Glutamatergic neuron (in vitro differentiated cells): ENCODE data around the gene DNAAF8. TPM values are rescaled to one million over a fixed set of nuclear protein-coding genes. Genes with fewer than 3 reads are reported as not detected.

Experiments used
- DNase-seq: peaks from one replicate; pipeline ENCODE4 v3.0.0; 2022
- H3K27ac Mint-ChIP-seq: one replicate; pipeline ENCODE4 v1.8.0; 2020; ENCODE audit warnings: mild to moderate bottlenecking, mixed read lengths, inconsistent platforms; ENCODE audit not compliant: unreplicated experiment
- H3K27me3 Mint-ChIP-seq: one replicate; pipeline ENCODE4 v1.8.0; 2020; ENCODE audit warnings: mild to moderate bottlenecking, moderate library complexity, mixed read lengths, inconsistent platforms; ENCODE audit not compliant: unreplicated experiment
- H3K36me3 Mint-ChIP-seq: one replicate; pipeline ENCODE4 v1.8.0; 2020; ENCODE audit warnings: mild to moderate bottlenecking, mixed read lengths, inconsistent platforms; ENCODE audit not compliant: unreplicated experiment
- H3K4me1 Mint-ChIP-seq: one replicate; pipeline ENCODE4 v1.8.0; 2020; ENCODE audit warnings: mild to moderate bottlenecking, low read depth, mixed read lengths, inconsistent platforms; ENCODE audit not compliant: unreplicated experiment
- H3K4me3 Mint-ChIP-seq: one replicate; pipeline ENCODE4 v1.8.0; 2020; ENCODE audit warnings: mild to moderate bottlenecking, mixed read lengths, inconsistent platforms; ENCODE audit not compliant: unreplicated experiment
- H3K9me3 Mint-ChIP-seq: one replicate; pipeline ENCODE4 v1.8.0; 2020; ENCODE audit warnings: mild to moderate bottlenecking, moderate library complexity, mixed read lengths, inconsistent platforms; ENCODE audit not compliant: unreplicated experiment
- CTCF ChIP-seq: fragments of 200-600 bp; sonication (generic); IDR thresholded peaks from one replicate; pipeline ENCODE4 v1.5.0; 2021; ENCODE audit not compliant: partially characterized antibody, unreplicated experiment
- total RNA-seq: library from RNA; stranded (reverse); fragmentation: NEBNext Ultra II Directional; extraction: Animal tissue kit (Norgen Biotek cat#: 25700); gene quantifications from one replicate; pipeline ENCODE4 v1.2.1, GENCODE V29; 2021; ENCODE audit not compliant: unreplicated experiment

DNAAF8 gene
- total RNA-seq, 1 donor from 2014 or later = 0.59 TPM

GRCh38 chr16:4767872-4768548 is 33.7 kb downstream of the DNAAF8 start:
- Mint-ChIP-seq H3K9me3 (peaks cover 5% of the 10 kb centered on the region), H3K36me3 (no peaks in the 10 kb centered on the region), H3K4me1 (peaks cover 7% of the 10 kb centered on the region), H3K27me3 (no peaks in the 10 kb centered on the region), H3K27ac (peak overlapping the region; percentile 59), H3K4me3 (peak overlapping the region; percentile 89)
- no peak for DNase-seq
- no peak for TF ChIP-seq CTCF

- H3K4me3 Mint-ChIP-seq = peak overlapping the region; percentile 89
- no peaks in the 10 kb centered on the region for H3K36me3 Mint-ChIP-seq
Observed at GRCh38 chr16:4768549-4769305, 34.4 kb downstream of the DNAAF8 start.

GRCh38 chr16:4769306-4769638 is 34.9 kb downstream of the DNAAF8 start:
- H3K4me3 Mint-ChIP-seq = peak overlapping the region; percentile 89
- peak overlapping the region; percentile 15 for H3K27ac Mint-ChIP-seq
- H3K9me3 Mint-ChIP-seq = peaks cover 5% of the 10 kb centered on the region
- no peak for TF ChIP-seq CTCF
- H3K36me3 Mint-ChIP-seq = no peaks in the 10 kb centered on the region
- DNase-seq = no peak
- no peaks in the 10 kb centered on the region for H3K27me3 Mint-ChIP-seq
- H3K4me1 Mint-ChIP-seq = peaks cover 9% of the 10 kb centered on the region

More at GRCh38 chr16:4768549-4769305, 34.4 kb downstream of the DNAAF8 start:
- Mint-ChIP-seq H3K27ac (peak overlapping the region; percentile 57), H3K27me3 (no peaks in the 10 kb centered on the region), H3K4me1 (peaks cover 7% of the 10 kb centered on the region), H3K9me3 (peaks cover 5% of the 10 kb centered on the region)
- peak; percentile 98 for DNase-seq
- TF ChIP-seq CTCF = no peak

GRCh38 chr16:4771646-4772045 is 37.3 kb downstream of the DNAAF8 start:
- Mint-ChIP-seq H3K36me3 (no peaks in the 10 kb centered on the region), H3K4me1 (peaks cover 6% of the 10 kb centered on the region), H3K27me3 (no peaks in the 10 kb centered on the region), H3K9me3 (peaks cover 5% of the 10 kb centered on the region), H3K4me3 (no peak overlapping the region), H3K27ac (no peak overlapping the region)
- DNase-seq = no peak
- TF ChIP-seq CTCF = no peak

- Mint-ChIP-seq H3K4me1 (peaks cover 6% of the 10 kb centered on the region), H3K4me3 (no peak overlapping the region), H3K27me3 (no peaks in the 10 kb centered on the region), H3K36me3 (no peaks in the 10 kb centered on the region), H3K27ac (peak overlapping the region; percentile 28), H3K9me3 (peaks cover 5% of the 10 kb centered on the region)
- DNase-seq = no peak
- TF ChIP-seq CTCF = no peak
Observed at GRCh38 chr16:4772351-4772750, 38.0 kb downstream of the DNAAF8 start.
